Fibroblast of pulmonary artery (primary cell): ENCODE measurements around the gene FMN1.

Experiments
- DNase-seq: peaks from one replicate; pipeline ENCODE4 v3.0.0-alpha.2; 2010; ENCODE audit warnings: low read depth
- H3K4me3 ChIP-seq: replicated peaks from 2 replicates; pipeline ENCODE4 v1.5.1; 2011; ENCODE audit warnings: low read depth, mild to moderate bottlenecking, control low read depth, low read length, moderate library complexity
- TF ChIP-seq, protein P1 (sequence below): IDR thresholded peaks from 2 replicates; pipeline ENCODE4 v1.5.1; 2011; ENCODE audit warnings: mild to moderate bottlenecking, control low read depth, low read length, inconsistent platforms; ENCODE audit errors: missing control alignments

The FMN1 gene

DNA sequence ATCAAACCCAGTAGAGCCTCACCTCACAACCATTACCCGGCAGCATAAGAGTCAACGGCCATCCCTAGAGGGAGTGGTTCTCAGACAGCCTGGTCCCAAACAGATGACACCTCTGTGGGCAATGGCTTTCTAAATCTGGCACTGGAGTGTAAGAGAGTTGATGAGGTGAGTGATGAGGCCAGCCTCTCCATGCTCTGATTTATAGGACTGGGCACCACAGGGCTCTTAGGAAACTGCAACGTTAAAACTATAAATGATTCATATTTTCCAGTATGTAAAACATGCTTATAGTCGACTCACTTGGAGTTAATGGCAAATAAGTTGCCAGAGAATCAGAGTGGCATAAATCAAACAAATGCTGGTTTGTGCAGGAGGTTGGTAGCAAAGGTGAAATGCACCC, 289.0 kb downstream of the FMN1 start:
- H3K4me3 ChIP-seq = no peak overlapping the region
- TF ChIP-seq, protein P1, sequence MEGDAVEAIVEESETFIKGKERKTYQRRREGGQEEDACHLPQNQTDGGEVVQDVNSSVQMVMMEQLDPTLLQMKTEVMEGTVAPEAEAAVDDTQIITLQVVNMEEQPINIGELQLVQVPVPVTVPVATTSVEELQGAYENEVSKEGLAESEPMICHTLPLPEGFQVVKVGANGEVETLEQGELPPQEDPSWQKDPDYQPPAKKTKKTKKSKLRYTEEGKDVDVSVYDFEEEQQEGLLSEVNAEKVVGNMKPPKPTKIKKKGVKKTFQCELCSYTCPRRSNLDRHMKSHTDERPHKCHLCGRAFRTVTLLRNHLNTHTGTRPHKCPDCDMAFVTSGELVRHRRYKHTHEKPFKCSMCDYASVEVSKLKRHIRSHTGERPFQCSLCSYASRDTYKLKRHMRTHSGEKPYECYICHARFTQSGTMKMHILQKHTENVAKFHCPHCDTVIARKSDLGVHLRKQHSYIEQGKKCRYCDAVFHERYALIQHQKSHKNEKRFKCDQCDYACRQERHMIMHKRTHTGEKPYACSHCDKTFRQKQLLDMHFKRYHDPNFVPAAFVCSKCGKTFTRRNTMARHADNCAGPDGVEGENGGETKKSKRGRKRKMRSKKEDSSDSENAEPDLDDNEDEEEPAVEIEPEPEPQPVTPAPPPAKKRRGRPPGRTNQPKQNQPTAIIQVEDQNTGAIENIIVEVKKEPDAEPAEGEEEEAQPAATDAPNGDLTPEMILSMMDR = no peak
- DNase-seq = no peak

DNA sequence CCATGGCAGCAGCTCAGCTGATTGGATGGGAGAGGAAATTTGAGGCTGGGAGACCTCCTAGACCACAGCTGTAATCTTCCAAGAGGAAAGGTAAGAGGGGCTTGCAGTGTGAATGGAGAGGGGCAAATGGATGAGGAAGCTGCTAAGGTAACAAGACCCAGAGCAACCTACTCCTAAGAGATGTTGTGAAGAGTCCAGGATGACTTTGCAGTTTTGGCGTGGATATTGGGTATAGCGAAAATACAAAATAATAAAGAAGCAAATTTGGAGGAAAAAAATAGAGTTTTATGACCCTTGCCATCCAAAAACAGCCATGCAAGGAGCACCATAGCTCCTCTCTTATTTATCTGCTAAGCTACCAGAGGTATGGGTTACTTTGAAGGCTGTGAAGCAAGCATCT, 290.1 kb downstream of the FMN1 start:
- H3K4me3 ChIP-seq = no peak overlapping the region
- no peak for DNase-seq
- TF ChIP-seq, protein P1 = no peak

DNA sequence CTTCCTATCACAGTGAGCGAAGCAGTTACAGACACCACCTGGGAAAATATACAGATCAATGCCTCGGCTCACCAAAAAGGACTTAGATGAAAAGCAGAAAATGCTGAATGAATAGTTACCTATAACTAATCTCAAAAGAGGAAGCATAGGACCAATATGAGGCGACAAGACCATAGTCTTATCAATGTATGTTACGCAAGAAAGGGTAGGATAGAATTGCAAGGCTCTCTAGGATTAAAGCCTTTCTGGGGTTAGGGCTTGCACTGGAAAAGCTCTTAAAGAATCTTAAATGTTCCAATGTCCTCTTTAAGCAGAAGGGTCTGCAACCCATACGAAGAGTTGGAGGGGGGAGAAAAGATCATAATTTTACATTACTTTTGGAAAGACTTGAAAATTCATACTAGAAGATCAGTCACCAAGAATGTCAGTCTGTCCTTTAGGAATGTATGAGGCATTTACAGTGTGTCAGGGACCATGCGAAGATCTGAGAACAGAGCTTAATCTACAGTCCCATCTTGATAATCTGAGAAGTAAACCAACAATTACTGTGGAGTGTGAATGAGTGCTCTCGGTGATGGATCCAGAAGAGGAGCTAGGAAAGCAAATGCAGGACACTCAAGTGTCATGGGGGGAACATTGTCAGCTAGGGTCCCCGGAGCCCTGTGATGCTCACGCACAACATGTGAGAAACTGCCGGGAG, 290.8 kb downstream of the FMN1 start:
- TF ChIP-seq, protein P1 = no peak
- no peak for DNase-seq
- no peak overlapping the region for H3K4me3 ChIP-seq

DNA sequence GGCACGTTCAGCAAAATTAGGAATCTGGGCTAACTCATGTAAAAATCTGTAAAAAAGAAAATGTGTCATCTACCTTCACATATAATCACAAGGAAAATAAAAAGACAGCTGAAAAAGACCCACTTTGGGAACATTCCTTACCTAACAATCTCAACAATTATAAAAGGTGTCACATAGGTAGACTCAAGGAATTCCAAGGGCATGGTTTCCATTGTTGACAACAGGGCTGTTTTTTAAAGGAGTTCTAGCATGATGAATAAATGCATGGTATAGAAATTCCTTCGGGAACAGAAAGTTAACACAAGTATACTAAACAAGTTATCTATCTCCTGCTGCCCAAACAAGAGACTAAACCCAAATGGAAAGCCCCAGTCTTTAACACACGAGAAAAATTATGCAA, 292.5 kb downstream of the FMN1 start:
- DNase-seq = no peak
- H3K4me3 ChIP-seq = no peak overlapping the region
- TF ChIP-seq, protein P1 = no peak

DNA sequence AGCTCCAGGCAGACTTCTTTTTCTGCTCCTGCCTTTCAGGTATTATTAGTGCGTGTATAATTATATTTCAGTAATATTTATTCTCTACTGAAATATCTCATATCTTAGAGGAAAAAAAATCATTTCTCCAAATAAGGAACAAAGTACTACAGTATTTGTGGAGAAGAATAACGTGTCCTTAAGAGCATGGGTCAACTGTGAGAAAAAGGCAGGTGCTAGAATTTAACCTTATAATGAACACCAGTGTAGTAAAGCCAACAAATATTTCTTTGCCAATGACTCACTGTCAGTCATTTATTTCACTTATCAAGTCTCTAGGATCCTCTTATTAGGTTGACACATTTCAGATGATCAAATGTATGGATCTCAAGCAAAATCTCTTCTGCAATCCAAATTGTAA, 293.3 kb downstream of the FMN1 start:
- TF ChIP-seq, protein P1 = no peak
- no peak overlapping the region for H3K4me3 ChIP-seq
- no peak for DNase-seq

DNA sequence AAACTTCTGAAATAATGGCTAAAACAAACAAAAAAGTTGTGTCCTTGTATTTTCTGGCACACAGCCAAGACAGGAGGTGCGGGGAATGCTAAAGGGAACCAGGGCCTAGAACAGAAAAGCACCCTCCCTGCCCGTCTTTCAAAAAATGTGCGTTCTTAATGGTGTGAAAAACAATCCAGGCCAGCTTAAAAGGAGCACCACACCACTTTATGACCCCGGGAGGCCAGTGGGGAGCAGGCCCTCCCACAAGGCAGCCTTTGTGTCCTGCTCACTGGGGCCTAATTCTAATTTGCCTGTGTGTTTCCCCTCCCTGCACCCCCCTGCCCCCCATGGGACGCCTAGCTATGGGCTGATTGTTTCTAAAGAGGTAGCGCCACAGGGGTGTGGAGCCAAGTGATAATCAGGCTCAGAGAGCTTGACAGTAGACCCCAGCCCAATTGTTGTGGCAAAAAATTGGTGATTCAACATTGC, 295.4 kb downstream of the FMN1 start:
- no peak for DNase-seq
- TF ChIP-seq, protein P1 = no peak
- no peak overlapping the region for H3K4me3 ChIP-seq

DNA sequence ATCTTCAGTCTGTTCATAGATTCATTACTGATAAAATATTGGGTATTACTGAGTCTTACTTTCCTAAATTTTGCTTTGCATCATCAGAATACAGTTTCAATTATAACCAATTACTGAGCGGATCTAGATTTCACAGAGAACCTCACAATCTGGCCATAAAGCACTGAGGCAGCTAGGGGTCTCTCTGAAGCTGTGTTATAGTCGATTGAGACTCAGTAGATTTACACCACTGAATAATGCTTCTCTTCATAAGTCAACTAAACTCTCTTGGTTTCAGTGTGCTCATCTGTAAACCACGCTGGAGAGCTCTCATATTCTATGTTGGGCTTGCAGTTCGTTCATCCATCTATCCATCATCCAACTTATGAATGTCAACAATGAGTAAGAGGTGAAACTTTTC, 296.1 kb downstream of the FMN1 start:
- no peak for DNase-seq
- no peak overlapping the region for H3K4me3 ChIP-seq
- TF ChIP-seq, protein P1 = no peak
